Measurements from ENCODE around the gene MAP3K10. TPM values are rescaled to one million over a fixed set of nuclear protein-coding genes. Genes with fewer than 3 reads are reported as not detected.

The MAP3K10 gene
- total and polyA plus RNA-seq, 2 of the 13 experiments (the other 11 are each of a cell fraction or from before 2014, with no cell fraction given) = 3.4 to 5.0 TPM

DNA sequence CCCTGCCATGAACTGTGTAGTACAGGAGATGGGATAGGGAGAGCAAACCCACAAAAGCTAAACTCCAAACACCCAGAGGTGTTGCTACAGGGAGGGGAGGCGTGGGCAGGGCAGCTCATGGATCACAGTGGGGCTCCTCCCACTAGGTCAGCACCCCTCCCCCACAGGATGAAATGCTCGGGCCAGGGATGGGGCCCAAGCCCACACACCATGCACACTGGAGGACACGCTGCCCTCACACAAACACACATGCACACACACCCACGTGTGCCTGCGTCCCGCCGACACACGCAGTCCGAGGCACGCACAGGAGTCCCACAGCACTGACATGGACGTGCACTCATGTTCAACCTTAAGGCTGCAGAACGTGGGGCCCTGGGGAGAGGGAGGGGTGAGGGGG is 41.3 kb downstream of the MAP3K10 start (continued):
- TF ChIP-seq PHF21A (CRISPR knock-in tag; IDR thresholded peaks at IDR 0.05) (0 out of 2 replicates have a peak, but pooled peaks have one; percentile 24), FOXA1 (IDR thresholded peaks at IDR 0.05) (no peak), FOXA1 (CRISPR knock-in tag; IDR thresholded peaks at IDR 0.05) (0 out of 2 replicates have a peak, but pooled peaks have one; percentile 18), SAP130 (CRISPR knock-in tag; IDR thresholded peaks at IDR 0.05; ENCODE audit: low read depth) (peak; percentile 43; the same call in 1 of the 2 replicates), HOXA3 (CRISPR knock-in tag; IDR thresholded peaks at IDR 0.05) (peak; percentile 51; the same call in 1 of the 2 replicates), MYC (CRISPR knock-in tag; IDR thresholded peaks at IDR 0.05; ENCODE audit: borderline replicate concordance) (peak; percentile 73; the same call in 1 of the 2 replicates), ZBTB38 (CRISPR knock-in tag; IDR thresholded peaks at IDR 0.05) (peak; percentile 86; the same call in 1 of the 2 replicates), ZNF263 (CRISPR knock-in tag; IDR thresholded peaks at IDR 0.05) (peak; percentile 66), RARA (CRISPR knock-in tag; IDR thresholded peaks at IDR 0.05) (0 out of 2 replicates have a peak, but pooled peaks have one; percentile 18), ONECUT2 (CRISPR knock-in tag; IDR thresholded peaks at IDR 0.05) (no peak), MAZ (IDR thresholded peaks at IDR 0.05; ENCODE audit: borderline replicate concordance, low read depth, low read length) (no peak), MAZ (CRISPR knock-in tag; IDR thresholded peaks at IDR 0.05; ENCODE audit: low read depth) (peak; percentile 4; the same call in 1 of the 2 replicates), TEAD3 (CRISPR knock-in tag; optimal IDR thresholded peaks at IDR 0.05; ENCODE audit: borderline replicate concordance) (peak; percentile 42)
- TF ChIP-seq, protein P1, sequence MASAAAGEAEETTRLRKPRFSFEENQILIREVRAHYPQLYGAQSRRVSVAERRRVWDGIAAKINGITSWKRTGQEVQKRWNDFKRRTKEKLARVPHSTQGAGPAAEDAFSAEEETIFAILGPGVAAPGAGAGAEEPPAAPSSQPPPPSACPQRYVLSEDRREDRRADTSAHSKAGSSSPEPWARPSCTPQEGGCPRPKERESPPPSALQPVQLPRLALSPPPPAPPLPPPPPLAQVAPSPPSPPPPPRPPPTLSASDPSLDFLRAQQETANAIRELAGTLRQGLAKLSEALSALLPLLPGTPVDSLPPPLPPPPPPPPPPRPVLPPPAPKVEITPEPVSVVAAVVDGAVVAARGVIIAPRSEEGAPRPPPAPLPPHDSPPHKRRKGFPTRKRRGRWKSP (CRISPR knock-in tag; IDR thresholded peaks at IDR 0.05) = no peak
- TF ChIP-seq, protein P2, sequence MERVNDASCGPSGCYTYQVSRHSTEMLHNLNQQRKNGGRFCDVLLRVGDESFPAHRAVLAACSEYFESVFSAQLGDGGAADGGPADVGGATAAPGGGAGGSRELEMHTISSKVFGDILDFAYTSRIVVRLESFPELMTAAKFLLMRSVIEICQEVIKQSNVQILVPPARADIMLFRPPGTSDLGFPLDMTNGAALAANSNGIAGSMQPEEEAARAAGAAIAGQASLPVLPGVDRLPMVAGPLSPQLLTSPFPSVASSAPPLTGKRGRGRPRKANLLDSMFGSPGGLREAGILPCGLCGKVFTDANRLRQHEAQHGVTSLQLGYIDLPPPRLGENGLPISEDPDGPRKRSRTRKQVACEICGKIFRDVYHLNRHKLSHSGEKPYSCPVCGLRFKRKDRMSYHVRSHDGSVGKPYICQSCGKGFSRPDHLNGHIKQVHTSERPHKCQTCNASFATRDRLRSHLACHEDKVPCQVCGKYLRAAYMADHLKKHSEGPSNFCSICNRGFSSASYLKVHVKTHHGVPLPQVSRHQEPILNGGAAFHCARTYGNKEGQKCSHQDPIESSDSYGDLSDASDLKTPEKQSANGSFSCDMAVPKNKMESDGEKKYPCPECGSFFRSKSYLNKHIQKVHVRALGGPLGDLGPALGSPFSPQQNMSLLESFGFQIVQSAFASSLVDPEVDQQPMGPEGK (CRISPR knock-in tag; IDR thresholded peaks at IDR 0.05) = peak; percentile 75
- TF ChIP-seq, protein P3, sequence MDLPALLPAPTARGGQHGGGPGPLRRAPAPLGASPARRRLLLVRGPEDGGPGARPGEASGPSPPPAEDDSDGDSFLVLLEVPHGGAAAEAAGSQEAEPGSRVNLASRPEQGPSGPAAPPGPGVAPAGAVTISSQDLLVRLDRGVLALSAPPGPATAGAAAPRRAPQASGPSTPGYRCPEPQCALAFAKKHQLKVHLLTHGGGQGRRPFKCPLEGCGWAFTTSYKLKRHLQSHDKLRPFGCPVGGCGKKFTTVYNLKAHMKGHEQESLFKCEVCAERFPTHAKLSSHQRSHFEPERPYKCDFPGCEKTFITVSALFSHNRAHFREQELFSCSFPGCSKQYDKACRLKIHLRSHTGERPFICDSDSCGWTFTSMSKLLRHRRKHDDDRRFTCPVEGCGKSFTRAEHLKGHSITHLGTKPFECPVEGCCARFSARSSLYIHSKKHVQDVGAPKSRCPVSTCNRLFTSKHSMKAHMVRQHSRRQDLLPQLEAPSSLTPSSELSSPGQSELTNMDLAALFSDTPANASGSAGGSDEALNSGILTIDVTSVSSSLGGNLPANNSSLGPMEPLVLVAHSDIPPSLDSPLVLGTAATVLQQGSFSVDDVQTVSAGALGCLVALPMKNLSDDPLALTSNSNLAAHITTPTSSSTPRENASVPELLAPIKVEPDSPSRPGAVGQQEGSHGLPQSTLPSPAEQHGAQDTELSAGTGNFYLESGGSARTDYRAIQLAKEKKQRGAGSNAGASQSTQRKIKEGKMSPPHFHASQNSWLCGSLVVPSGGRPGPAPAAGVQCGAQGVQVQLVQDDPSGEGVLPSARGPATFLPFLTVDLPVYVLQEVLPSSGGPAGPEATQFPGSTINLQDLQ (CRISPR knock-in tag; IDR thresholded peaks at IDR 0.05) = no peak
- TF ChIP-seq, protein P4, sequence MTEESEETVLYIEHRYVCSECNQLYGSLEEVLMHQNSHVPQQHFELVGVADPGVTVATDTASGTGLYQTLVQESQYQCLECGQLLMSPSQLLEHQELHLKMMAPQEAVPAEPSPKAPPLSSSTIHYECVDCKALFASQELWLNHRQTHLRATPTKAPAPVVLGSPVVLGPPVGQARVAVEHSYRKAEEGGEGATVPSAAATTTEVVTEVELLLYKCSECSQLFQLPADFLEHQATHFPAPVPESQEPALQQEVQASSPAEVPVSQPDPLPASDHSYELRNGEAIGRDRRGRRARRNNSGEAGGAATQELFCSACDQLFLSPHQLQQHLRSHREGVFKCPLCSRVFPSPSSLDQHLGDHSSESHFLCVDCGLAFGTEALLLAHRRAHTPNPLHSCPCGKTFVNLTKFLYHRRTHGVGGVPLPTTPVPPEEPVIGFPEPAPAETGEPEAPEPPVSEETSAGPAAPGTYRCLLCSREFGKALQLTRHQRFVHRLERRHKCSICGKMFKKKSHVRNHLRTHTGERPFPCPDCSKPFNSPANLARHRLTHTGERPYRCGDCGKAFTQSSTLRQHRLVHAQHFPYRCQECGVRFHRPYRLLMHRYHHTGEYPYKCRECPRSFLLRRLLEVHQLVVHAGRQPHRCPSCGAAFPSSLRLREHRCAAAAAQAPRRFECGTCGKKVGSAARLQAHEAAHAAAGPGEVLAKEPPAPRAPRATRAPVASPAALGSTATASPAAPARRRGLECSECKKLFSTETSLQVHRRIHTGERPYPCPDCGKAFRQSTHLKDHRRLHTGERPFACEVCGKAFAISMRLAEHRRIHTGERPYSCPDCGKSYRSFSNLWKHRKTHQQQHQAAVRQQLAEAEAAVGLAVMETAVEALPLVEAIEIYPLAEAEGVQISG (CRISPR knock-in tag; IDR thresholded peaks at IDR 0.05) = peak; percentile 47; the same call in 1 of the 2 replicates
- TF ChIP-seq, protein P5, sequence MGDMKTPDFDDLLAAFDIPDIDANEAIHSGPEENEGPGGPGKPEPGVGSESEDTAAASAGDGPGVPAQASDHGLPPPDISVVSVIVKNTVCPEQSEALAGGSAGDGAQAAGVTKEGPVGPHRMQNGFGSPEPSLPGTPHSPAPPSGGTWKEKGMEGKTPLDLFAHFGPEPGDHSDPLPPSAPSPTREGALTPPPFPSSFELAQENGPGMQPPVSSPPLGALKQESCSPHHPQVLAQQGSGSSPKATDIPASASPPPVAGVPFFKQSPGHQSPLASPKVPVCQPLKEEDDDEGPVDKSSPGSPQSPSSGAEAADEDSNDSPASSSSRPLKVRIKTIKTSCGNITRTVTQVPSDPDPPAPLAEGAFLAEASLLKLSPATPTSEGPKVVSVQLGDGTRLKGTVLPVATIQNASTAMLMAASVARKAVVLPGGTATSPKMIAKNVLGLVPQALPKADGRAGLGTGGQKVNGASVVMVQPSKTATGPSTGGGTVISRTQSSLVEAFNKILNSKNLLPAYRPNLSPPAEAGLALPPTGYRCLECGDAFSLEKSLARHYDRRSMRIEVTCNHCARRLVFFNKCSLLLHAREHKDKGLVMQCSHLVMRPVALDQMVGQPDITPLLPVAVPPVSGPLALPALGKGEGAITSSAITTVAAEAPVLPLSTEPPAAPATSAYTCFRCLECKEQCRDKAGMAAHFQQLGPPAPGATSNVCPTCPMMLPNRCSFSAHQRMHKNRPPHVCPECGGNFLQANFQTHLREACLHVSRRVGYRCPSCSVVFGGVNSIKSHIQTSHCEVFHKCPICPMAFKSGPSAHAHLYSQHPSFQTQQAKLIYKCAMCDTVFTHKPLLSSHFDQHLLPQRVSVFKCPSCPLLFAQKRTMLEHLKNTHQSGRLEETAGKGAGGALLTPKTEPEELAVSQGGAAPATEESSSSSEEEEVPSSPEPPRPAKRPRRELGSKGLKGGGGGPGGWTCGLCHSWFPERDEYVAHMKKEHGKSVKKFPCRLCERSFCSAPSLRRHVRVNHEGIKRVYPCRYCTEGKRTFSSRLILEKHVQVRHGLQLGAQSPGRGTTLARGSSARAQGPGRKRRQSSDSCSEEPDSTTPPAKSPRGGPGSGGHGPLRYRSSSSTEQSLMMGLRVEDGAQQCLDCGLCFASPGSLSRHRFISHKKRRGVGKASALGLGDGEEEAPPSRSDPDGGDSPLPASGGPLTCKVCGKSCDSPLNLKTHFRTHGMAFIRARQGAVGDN (CRISPR knock-in tag; IDR thresholded peaks at IDR 0.05) = peak; percentile 39; the same call in 1 of the 2 replicates

All from HepG2 (cell line).